Kidney tubule cell (primary cell): Measurements from ENCODE around the gene ZNF385C.
"Not testable (repeated sequence)": the region's sequence is repeated elsewhere in the genome, so short reads cannot be mapped to it uniquely, and the experiment has no call there.

Experiments
- DNase-seq: peaks from one replicate; pipeline ENCODE4 v3.0.0-alpha.2; 2018; ENCODE audit warnings: low spot score

Gene ZNF385C

GRCh38 chr17:42019509-42020404, 78.5 kb downstream of the ZNF385C start, which contains the start of gene NKIRAS2:
TSS of gene NKIRAS2 (plus strand) at chr17:42020090. CDS start at chr17:42021578, 1,488 bp downstream.
- peak; percentile 90 for DNase-seq

DNA sequence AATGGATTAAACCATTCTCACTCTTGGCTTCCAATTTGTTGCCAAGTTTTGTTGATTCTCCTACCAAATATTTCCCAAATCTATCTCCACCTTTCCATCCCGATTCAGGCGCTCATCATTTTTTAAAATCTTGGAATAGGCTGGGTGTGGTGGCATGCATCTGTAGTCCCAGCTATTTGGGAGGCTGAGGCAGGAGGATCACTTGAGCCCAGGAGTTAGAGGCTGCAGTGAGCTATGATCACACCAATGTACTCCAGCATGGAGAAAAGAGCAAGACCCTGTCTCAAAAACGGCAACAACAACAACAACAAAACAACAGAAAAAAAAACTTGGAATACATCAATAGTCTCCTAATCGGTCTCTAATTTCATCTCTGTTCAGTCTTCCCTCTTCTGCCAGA, 79.3 kb downstream of the ZNF385C start:
- no peak for DNase-seq

DNA sequence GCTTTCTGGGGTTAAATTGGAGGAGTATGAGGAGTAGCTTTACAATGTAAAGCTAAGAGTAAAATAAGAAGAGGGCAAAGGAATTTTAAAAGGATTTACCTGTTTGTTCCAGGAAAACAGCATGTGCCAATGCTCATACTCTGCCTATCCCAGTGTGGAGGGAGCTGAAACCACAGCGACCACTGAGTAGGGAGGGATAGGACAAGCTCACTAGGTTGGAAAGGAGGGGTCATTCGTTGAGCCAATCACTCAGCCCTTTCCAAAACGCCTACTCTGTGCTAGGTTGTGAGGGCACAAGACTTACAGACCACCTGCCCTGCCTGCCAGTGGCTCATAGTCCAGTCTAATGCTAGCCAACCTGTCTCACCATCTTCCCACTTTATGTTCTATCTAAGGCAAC, 79.9 kb downstream of the ZNF385C start:
- no peak for DNase-seq

GRCh38 chr17:42017866-42018200, 80.4 kb downstream of the ZNF385C start:
- DNase-seq = no peak

GRCh38 chr17:42016941-42017865, 81.1 kb downstream of the ZNF385C start, which contains the start of gene DNAJC7:
TSS of gene DNAJC7 (minus strand) at chr17:42017439. CDS start at chr17:42017416, 23 bp downstream.
- peak; percentile 93 for DNase-seq

GRCh38 chr17:42016411-42016831, 81.9 kb downstream of the ZNF385C start:
- DNase-seq = peak; percentile 25

DNA sequence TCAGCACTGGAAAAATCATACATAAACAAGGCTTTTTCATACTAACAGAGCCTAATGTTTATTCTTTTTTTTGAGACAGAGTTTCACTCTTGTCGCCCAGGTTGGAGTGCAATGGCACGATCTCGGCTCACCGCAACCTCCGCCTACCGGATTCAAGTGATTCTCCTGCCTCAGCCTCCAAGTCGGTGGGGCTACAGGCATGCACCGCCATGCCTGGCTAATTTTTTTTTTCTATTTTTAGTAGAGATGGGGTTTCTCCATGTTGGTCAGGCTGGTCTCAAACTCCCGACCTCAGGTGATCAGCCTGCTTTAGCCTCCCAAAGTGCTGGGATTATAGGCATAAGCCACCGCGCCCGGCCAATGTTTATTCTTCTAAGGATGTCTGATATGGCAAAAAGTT, 84.5 kb downstream of the ZNF385C start:
- not testable (repeated sequence) for DNase-seq

DNA sequence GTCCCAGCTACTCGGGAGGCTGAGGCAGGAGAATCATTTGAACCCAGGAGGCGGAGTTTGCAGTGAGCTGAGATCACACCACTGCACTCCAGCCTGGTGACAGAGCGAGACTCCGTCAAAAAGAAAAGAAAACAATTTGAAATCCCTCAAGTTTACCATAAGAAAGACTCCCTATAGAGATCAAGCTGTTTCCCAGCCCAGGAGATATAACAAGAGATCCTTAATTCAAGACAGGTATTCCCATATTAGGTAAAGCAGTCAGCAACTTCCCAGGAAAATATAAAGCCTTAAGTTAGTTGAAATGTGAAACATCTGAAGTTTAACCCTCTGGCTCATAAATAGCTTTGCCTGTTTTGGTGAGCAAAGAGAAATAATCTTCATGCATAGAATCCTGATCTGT, 85.9 kb downstream of the ZNF385C start:
- not testable (repeated sequence) for DNase-seq

GRCh38 chr17:42010898-42011516, 87.3 kb downstream of the ZNF385C start:
- DNase-seq = peak; percentile 26

DNA sequence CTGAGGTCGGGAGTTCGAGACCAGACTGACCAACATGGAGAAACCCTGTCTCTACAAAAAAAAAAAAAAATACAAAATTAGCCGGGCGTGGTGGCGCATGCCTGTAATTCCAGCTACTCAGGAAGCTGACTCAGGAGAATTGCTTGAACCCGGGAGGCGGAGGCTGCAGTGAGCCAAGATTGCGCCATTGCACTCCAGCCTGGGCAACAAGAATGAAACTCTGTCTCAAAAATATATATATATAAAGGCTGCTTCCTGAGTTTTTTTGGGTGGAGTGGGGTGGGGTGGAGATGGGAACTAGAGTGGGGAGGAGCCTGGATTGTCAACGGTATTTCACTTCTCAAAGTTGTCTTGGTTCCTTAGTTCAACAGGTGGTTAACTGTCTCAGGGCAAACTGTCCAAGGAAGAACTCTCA, 88.0 kb downstream of the ZNF385C start:
- DNase-seq = peak; percentile 46

- DNase-seq = no peak
These were observed 89.1 kb downstream of the ZNF385C start for GRCh38 chr17:42009170-42009569.

DNA sequence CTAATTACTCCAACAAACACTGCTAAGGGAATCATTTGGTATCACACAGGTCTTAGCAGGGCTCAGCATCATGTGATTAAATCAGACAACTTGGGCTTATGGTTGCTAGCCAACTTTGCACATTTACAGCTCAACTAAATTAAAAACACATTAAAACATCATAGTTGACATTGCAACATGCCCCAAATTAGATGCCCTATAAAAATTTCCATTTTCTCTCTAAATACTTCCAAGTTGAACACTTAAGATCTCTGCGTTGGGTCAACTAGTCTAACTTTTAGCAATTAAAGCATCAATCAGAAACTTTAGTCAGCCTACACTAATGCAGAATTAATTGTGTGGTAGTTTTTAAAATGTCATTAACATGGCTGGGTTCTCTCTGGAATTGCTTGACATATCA, 93.1 kb downstream of the ZNF385C start:
- DNase-seq = no peak

DNA sequence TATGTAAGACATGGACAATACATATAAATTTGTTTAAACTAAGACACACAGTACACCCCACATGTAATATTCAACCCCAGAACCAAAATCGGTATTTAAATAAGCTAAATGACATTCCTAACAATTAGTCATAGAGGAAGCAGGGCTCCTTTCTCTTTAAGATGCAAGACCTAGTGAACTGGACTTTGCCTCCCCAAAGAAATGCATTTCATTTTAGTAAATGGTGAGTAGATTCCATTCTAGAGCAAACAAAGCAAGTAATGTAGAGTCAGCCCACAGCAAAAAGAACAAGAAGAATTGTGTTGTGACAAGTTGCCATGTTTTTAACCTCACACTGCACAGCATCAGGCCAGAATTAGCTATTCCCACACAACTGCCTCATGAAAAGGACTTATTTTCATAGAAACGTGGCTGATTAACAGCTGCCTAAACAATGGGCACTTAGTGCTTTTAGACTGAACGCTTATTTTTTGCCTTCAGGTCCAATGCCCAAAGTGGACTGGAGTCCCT, 95.4 kb downstream of the ZNF385C start:
- peak; percentile 67 for DNase-seq

- DNase-seq = no peak
These were observed 96.0 kb downstream of the ZNF385C start for GRCh38 chr17:42002175-42002791.

DNA sequence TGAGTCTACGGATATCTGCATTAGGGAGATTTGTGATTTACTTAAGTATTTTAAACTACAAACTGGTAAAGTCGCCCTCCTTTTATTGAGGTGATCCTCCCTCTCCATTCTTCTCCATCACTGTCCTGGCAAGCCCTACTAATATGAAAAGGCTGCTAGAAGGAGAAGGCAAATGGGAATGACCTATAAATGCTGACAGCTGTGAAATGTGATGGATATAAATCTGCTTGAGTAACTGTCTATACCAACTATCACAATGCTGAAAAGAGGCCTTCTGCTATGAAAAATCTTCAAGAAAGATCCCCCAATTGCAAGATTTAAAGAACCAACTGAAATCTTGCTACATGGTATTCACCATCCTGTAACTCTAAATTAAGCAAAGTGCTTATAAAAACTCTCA, 96.5 kb downstream of the ZNF385C start:
- DNase-seq = no peak

DNA sequence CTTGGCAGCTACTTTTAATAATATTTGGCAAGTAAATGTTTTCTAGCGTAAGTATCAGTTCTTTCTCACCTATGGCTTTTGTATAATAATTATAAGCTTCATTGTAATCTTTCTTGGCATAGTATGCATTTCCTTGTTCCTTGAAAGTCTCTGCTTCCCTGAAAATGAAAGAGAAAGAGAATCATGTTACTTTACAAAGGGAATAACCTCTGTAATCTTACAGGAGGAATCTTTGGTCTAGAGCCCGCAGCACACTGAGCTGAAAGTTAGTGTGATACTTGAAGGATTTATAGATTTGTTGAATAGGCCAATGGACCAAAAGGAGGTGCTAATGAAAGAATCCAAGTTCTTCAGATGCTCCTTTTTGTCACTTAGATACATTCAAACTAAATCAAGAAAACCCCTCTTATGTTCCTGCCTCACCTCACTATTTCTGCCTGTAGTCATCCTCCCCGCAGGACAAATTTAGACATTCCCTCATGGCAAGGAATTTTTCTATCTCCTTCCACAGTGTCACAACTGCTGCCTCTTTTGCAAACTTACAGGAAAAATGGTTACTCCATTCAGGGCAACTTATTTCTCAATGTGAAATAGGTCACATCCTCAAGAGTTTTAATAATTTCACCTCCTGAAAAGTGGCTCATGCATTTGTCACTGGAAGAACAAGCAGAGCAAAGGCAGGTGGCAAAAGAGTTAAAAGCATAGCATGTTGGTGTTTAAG, 97.7 kb downstream of the ZNF385C start:
- DNase-seq = no peak

DNA sequence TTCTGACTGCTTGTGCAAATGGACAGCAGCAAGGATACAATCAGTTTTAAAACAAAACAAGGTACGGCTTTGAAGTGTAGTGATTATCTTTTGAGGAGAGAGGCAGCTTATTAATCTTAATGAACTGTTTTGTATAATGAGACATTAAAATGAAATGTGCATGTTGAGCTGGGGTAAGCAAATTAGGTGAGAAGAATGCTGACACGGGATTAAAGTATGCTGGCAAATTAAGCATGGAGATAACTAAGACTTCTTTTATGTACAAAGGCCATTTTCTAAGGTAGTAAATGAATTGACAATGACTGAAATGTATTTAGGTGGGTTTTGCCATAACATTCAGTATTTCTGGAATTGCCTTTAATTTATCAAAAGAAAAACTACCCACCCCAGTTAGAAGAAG, 99.8 kb downstream of the ZNF385C start:
- no peak for DNase-seq

- no peak for DNase-seq
These were observed 101.5 kb downstream of the ZNF385C start for GRCh38 chr17:41996855-41997164.

DNA sequence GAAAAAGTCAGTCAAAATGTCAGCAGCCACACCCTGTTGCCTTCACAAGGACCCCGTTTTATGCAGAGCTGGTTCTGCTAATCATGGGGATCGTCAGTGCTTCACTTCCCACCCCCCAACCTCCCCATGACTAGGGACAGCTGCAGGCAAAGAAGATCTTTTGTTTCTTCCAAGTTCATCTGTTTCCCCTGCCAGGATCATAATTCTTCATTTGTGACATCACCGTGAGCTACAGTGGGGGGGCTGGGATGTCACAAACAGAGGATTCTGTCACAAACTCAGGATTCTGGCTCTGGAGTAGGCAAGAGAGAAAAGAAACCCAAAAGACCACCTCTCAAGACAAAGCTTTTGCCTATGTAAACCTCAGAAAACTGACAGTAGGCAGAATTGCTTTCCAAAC, 105.7 kb downstream of the ZNF385C start:
- DNase-seq = no peak

DNA sequence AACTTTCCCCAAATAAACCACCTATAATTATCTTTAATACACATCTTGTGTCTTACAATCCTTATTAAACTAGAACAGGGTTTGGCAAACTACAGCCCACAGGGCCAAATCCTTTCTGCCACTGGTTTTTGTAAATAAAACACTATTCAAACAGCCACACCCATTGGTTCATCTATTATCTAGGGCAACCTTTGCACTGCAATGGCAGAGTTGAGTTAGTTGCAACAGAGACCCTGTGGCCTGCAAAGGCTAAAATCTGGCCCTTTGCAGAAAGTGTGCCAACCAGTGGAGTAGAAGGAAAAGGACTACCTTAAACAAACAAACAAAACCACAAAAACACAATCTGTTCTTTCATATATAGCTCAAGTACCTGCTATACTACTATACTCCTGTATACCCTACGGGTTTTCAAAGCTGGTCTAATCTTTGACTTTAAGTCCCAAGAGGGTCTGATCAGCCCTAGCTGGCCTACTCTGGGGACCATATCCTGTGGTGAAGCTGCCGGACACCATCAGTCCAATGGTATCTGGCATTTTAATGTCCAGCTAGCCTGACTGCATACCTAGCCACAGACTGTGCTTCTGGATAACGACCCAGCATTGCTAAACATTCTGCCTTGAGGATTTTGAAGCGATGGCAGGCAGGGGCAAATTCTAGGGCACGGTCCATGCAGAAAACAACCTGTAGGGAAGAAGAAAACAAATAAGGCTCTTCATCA, 108.4 kb downstream of the ZNF385C start:
- no peak for DNase-seq
